ENCODE results near the gene VTA1.

DNA sequence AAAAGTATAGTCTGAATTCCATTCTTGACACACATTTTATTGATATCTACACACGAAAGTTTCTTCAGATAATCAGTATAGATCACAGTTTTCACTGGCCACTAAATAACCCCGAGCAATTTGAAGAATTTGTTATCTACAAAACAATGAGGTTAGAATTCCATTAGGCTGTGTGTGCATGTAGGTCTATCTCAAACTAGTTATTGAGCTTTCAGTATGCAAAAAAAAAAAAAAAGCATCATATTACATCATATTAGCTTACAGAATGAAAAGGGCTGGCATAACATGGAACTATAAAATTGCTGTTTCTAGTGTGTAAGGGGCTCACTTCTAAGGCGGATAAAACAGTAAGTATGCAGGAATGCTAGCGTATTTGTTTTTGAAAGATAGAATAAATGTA, 95.2 kb downstream of the VTA1 start:
- TF ChIP-seq, protein P1, sequence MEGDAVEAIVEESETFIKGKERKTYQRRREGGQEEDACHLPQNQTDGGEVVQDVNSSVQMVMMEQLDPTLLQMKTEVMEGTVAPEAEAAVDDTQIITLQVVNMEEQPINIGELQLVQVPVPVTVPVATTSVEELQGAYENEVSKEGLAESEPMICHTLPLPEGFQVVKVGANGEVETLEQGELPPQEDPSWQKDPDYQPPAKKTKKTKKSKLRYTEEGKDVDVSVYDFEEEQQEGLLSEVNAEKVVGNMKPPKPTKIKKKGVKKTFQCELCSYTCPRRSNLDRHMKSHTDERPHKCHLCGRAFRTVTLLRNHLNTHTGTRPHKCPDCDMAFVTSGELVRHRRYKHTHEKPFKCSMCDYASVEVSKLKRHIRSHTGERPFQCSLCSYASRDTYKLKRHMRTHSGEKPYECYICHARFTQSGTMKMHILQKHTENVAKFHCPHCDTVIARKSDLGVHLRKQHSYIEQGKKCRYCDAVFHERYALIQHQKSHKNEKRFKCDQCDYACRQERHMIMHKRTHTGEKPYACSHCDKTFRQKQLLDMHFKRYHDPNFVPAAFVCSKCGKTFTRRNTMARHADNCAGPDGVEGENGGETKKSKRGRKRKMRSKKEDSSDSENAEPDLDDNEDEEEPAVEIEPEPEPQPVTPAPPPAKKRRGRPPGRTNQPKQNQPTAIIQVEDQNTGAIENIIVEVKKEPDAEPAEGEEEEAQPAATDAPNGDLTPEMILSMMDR (IDR thresholded peaks at IDR 0.05; ENCODE audit: insufficient read depth, low read depth, low read length): no peak
- no peak for TF ChIP-seq EZH2 (IDR thresholded peaks at IDR 0.05; ENCODE audit: insufficient read depth, low read length)
